DND-41 (cell line): ENCODE measurements around the gene BRD3.

Experiments
- ATAC-seq: fragments of 200-7000 bp; cut with Tn5 transposase; 3 replicates; pipeline ENCODE4 v1.9.1; 2021; ENCODE audit warnings: low read depth; ENCODE audit not compliant: insufficient read depth
- DNase-seq: peaks from one replicate; pipeline ENCODE4 v3.0.0-alpha.2; 2020
- H2AFZ ChIP-seq: 2 replicates; pipeline ENCODE4 v1.6.0; 2012; ENCODE audit warnings: low read depth, low read length
- H3K27ac ChIP-seq: 2 replicates; pipeline ENCODE4 v1.5.1; 2012; ENCODE audit warnings: low read length, inconsistent platforms
- H3K27me3 ChIP-seq: fragments of 200-600 bp; sonication (generic); 2 replicates; pipeline ENCODE4 v1.6.0; 2012; ENCODE audit warnings: low read length, mild to moderate bottlenecking, inconsistent platforms; ENCODE audit not compliant: insufficient read depth, poor library complexity
- H3K36me3 ChIP-seq: 2 replicates; pipeline ENCODE4 v1.5.1; 2012; ENCODE audit warnings: low read length, inconsistent platforms; ENCODE audit not compliant: insufficient read depth
- H3K4me1 ChIP-seq: 2 replicates; pipeline ENCODE4 v1.5.1; 2012; ENCODE audit warnings: mild to moderate bottlenecking, low read length; ENCODE audit not compliant: insufficient read depth
- H3K4me2 ChIP-seq: 2 replicates; pipeline ENCODE4 v1.6.0; 2012; ENCODE audit warnings: mild to moderate bottlenecking, moderate library complexity, low read length, inconsistent platforms; ENCODE audit not compliant: insufficient read depth
- H3K4me3 ChIP-seq, 2 experiments: fragments of 200-600 bp in 1 of 2; shearing (Covaris generic) in 1 of 2; 2 replicates each; pipeline ENCODE4 v1.5.1; 2012 to 2016; ENCODE audit warnings: inconsistent platforms in 2 of 2, low read length in 2 of 2, mild to moderate bottlenecking in 2 of 2, low read depth in 1 of 2, moderate library complexity in 1 of 2
- H3K79me2 ChIP-seq: 2 replicates; pipeline ENCODE4 v1.6.0; 2012; ENCODE audit warnings: low read length, inconsistent platforms; ENCODE audit not compliant: insufficient read depth
- H3K9ac ChIP-seq: 2 replicates; pipeline ENCODE4 v1.6.0; 2012; ENCODE audit warnings: low read depth, mild to moderate bottlenecking, inconsistent platforms, low read length, moderate library complexity
- H3K9me3 ChIP-seq: 2 replicates; pipeline ENCODE4 v1.5.1; 2012; ENCODE audit warnings: low read length, moderate library complexity, mild to moderate bottlenecking, inconsistent platforms; ENCODE audit not compliant: insufficient read depth, severe bottlenecking
- H4K20me1 ChIP-seq: 2 replicates; pipeline ENCODE4 v1.6.0; 2012; ENCODE audit warnings: low read length; ENCODE audit not compliant: insufficient read depth
- CTCF ChIP-seq: IDR thresholded peaks from 2 replicates; pipeline ENCODE4 v1.5.1; 2012; ENCODE audit warnings: borderline replicate concordance, low read length, moderate library complexity, mild to moderate bottlenecking; ENCODE audit not compliant: poor library complexity, severe bottlenecking; ENCODE audit errors: extremely low read depth
- EZH2 ChIP-seq: IDR thresholded peaks from 3 replicates; pipeline ENCODE4 v1.6.1; 2012; ENCODE audit warnings: borderline replicate concordance, low read depth, mild to moderate bottlenecking, moderate library complexity, low read length, inconsistent platforms; ENCODE audit not compliant: severe bottlenecking

The BRD3 gene

GRCh38 chr9:134030821-134031470 is 36.9 kb downstream of the BRD3 start:
- no peak for TF ChIP-seq EZH2
- TF ChIP-seq CTCF: no peak
- Histone ChIP-seq H3K79me2 (no peaks in the 10 kb centered on the region), H3K36me3 (peaks cover 48% of the 10 kb centered on the region), H3K4me2 (no peak overlapping the region), H3K9me3 (no peaks in the 10 kb centered on the region), H3K4me3 (no peak overlapping the region), H3K9ac (no peak overlapping the region), H4K20me1 (peaks cover 19% of the 10 kb centered on the region), H3K27ac (no peak overlapping the region), H3K27me3 (no peaks in the 10 kb centered on the region), H2AFZ (no peak overlapping the region), H3K4me1 (peaks cover 9% of the 10 kb centered on the region)
- DNase-seq (no peak), ATAC-seq (no peak)

GRCh38 chr9:134029248-134030226 is 38.3 kb downstream of the BRD3 start:
- ATAC-seq (no peak), DNase-seq (no peak)
- Histone ChIP-seq H3K9ac (no peak overlapping the region), H3K36me3 (peaks cover 34% of the 10 kb centered on the region), H4K20me1 (peaks cover 15% of the 10 kb centered on the region; the same call in 1 of the 2 replicates), H3K27ac (no peak overlapping the region), H3K9me3 (no peaks in the 10 kb centered on the region), H3K27me3 (no peaks in the 10 kb centered on the region), H3K4me3 (no peak overlapping the region), H3K79me2 (no peaks in the 10 kb centered on the region), H2AFZ (no peak overlapping the region), H3K4me1 (peaks cover 15% of the 10 kb centered on the region), H3K4me2 (no peak overlapping the region)
- no peak for TF ChIP-seq EZH2
- TF ChIP-seq CTCF: no peak

- no peak overlapping the region for H3K9ac ChIP-seq
- peaks cover 25% of the 10 kb centered on the region for H3K36me3 ChIP-seq
- no peaks in the 10 kb centered on the region for H3K27me3 ChIP-seq
- no peak for DNase-seq
- H3K9me3 ChIP-seq: no peaks in the 10 kb centered on the region
- H2AFZ ChIP-seq: no peak overlapping the region
- no peak overlapping the region for H3K4me2 ChIP-seq
- H3K79me2 ChIP-seq: no peaks in the 10 kb centered on the region
- TF ChIP-seq CTCF: no peak
- TF ChIP-seq EZH2: no peak
- peaks cover 10% of the 10 kb centered on the region; the same call in 1 of the 2 replicates for H4K20me1 ChIP-seq
- no peak overlapping the region for H3K4me3 ChIP-seq
- peaks cover 19% of the 10 kb centered on the region for H3K4me1 ChIP-seq
- no peak overlapping the region for H3K27ac ChIP-seq
- ATAC-seq: no peak
Observed at GRCh38 chr9:134028575-134029247, 39.1 kb downstream of the BRD3 start.
